ENCODE data around the gene DDRGK1. TPM values are rescaled to one million over a fixed set of nuclear protein-coding genes. Genes with fewer than 3 reads are reported as not detected.

The DDRGK1 gene
- total RNA-seq, 1 donor from 2014 or later: 139 TPM

Other genes starting within 250 kb of the DDRGK1 start
- 0.75 TPM for gene GNRH2, start 161.1 kb downstream of the DDRGK1 start, total RNA-seq
- gene MRPS26, start 158.6 kb downstream of the DDRGK1 start, total RNA-seq: 46.6 TPM
- gene OXT, start 133.1 kb downstream of the DDRGK1 start, total RNA-seq: 0.46 TPM
- gene AVP, start 120.0 kb downstream of the DDRGK1 start, total RNA-seq: not detected
- 17.1 TPM for gene FASTKD5, start 44.8 kb downstream of the DDRGK1 start, total RNA-seq
- 6.0 TPM for gene UBOX5, start 44.8 kb downstream of the DDRGK1 start, total RNA-seq
- 54.1 TPM for gene LZTS3, start 31.1 kb downstream of the DDRGK1 start, total RNA-seq
- gene ITPA, start 4.8 kb upstream of the DDRGK1 start, total RNA-seq: 44.4 TPM
- 4.8 TPM for gene SLC4A11, start 34.5 kb upstream of the DDRGK1 start, total RNA-seq
- 25.4 TPM for gene DNAAF9, start 203.0 kb upstream of the DDRGK1 start, total RNA-seq

All from mucosa of gallbladder (tissue), 1 donor.